B cell (primary cell): ENCODE results near the gene LPIN3. TPM values are rescaled to one million over a fixed set of nuclear protein-coding genes. Genes with fewer than 3 reads are reported as not detected.

ENCODE experiments used
- ATAC-seq: fragments of 200-7000 bp; cut with Tn5 transposase; one replicate; pipeline ENCODE4 v1.10.0; 2021; ENCODE audit warnings: low read depth, mild to moderate bottlenecking, moderate number of reproducible peaks, moderate library complexity
- CTCF ChIA-PET: fragments of 350-600 bp; sonication (Branson Sonifier 250); formaldehyde crosslinking; loops from one replicate; lab custom pipeline; 2021; ENCODE audit warnings: antibody characterized with exemption, inconsistent platforms; lab: Charles Lee
- POLR2A ChIA-PET: fragments of 350-600 bp; sonication (Branson Sonifier 250); formaldehyde crosslinking; loops from one replicate; lab custom pipeline; 2021; ENCODE audit warnings: antibody characterized with exemption; lab: Charles Lee
- DNase-seq: peaks from one replicate; pipeline ENCODE4 v3.0.0; 2013
- H2AFZ ChIP-seq: 2 replicates; pipeline ENCODE4 v1.6.1; 2012; ENCODE audit warnings: mild to moderate bottlenecking, low read depth, low read length; ENCODE audit not compliant: insufficient read depth, poor library complexity, severe bottlenecking
- H3K27ac ChIP-seq, 2 donors: 1 replicate in 1 of 2; 2 replicates in 1 of 2; pipeline ENCODE4 v1.5.1; 2012 to 2013; ENCODE audit warnings: low read length in 2 of 2, mild to moderate bottlenecking in 2 of 2, moderate library complexity in 1 of 2
- H3K27me3 ChIP-seq, 4 experiments: fragments of 200-600 bp in 1 of 4; sonication (generic) in 1 of 4; replicated peaks in 1 of 4; 1 replicate in 2 of 4; 2 replicates in 2 of 4; pipeline versions ENCODE4 v1.6.1 to v1.7.0; 2013 to 2016; ENCODE audit warnings: low read length in 3 of 4, mild to moderate bottlenecking in 2 of 4, mixed read lengths in 1 of 4, moderate library complexity in 1 of 4; ENCODE audit not compliant: insufficient read depth in 4 of 4, control insufficient read depth in 3 of 4; ENCODE audit errors: control extremely low read depth in 1 of 4
- H3K36me3 ChIP-seq, 2 experiments: replicated peaks in 1 of 2; 1 replicate in 1 of 2; 2 replicates in 1 of 2; pipeline versions ENCODE4 v1.6.1 to v1.7.1; 2013; ENCODE audit warnings: low read length in 1 of 2; ENCODE audit not compliant: insufficient read depth in 2 of 2, control insufficient read depth in 1 of 2; ENCODE audit errors: control extremely low read depth in 1 of 2, extremely low read depth in 1 of 2
- H3K4me1 ChIP-seq, 2 donors: fragments of 200-600 bp in 1 of 2; sonication (generic) in 1 of 2; 1 replicate in 1 of 2; 2 replicates in 1 of 2; pipeline versions ENCODE4 v1.5.1 to v1.6.1; 2013 to 2017; ENCODE audit warnings: low read length in 2 of 2; ENCODE audit not compliant: control insufficient read depth in 2 of 2, insufficient read depth in 2 of 2
- H3K4me2 ChIP-seq: replicated peaks from 2 replicates; pipeline ENCODE3; 2012; ENCODE audit warnings: mild to moderate bottlenecking, low read depth, low read length; ENCODE audit not compliant: poor library complexity, severe bottlenecking
- H3K4me3 ChIP-seq, 5 experiments: fragments of 200-600 bp in 1 of 5; sonication (generic) in 1 of 5; 1 replicate in 3 of 5; 2 replicates in 2 of 5; pipeline versions ENCODE4 v1.5.1 to v1.7.0; 2011 to 2016; ENCODE audit warnings: low read length in 4 of 5, mild to moderate bottlenecking in 4 of 5, low read depth in 2 of 5, control low read depth in 1 of 5, moderate library complexity in 1 of 5; ENCODE audit not compliant: insufficient read depth in 1 of 5; ENCODE audit errors: control extremely low read depth in 1 of 5, extremely low read depth in 1 of 5
- H3K79me2 ChIP-seq: fragments of 200-600 bp; sonication (generic); one replicate; pipeline ENCODE4 v1.6.0; 2016; ENCODE audit warnings: low read length; ENCODE audit not compliant: control insufficient read depth, insufficient read depth
- H3K9ac ChIP-seq: fragments of 200-600 bp; sonication (generic); 2 replicates; pipeline ENCODE4 v1.6.1; 2017; ENCODE audit warnings: mild to moderate bottlenecking, low read length, moderate library complexity
- H3K9me3 ChIP-seq, 3 donors: one replicate each; pipeline versions ENCODE4 v1.6.1 to v1.7.1; 2013; ENCODE audit warnings: low read length in 2 of 3; ENCODE audit not compliant: control insufficient read depth in 2 of 3, insufficient read depth in 1 of 3; ENCODE audit errors: control extremely low read depth in 1 of 3
- H4K20me1 ChIP-seq: 2 replicates; pipeline ENCODE4 v1.6.0; 2012; ENCODE audit warnings: mild to moderate bottlenecking, low read length; ENCODE audit not compliant: insufficient read depth, control insufficient read depth, poor library complexity, severe bottlenecking
- H3K27ac Mint-ChIP-seq: one replicate; pipeline ENCODE4 v1.8.0; 2021; ENCODE audit warnings: mixed read lengths
- H3K27me3 Mint-ChIP-seq: one replicate; pipeline ENCODE4 v1.8.0; 2021; ENCODE audit warnings: mixed read lengths
- H3K4me1 Mint-ChIP-seq: one replicate; pipeline ENCODE4 v1.8.0; 2021; ENCODE audit warnings: mixed read lengths
- H3K4me3 Mint-ChIP-seq: one replicate; pipeline ENCODE4 v1.8.0; 2021; ENCODE audit warnings: mixed read lengths
- H3K9me3 Mint-ChIP-seq: one replicate; pipeline ENCODE4 v1.8.0; 2022; ENCODE audit warnings: mixed read lengths; ENCODE audit not compliant: insufficient read depth
- CTCF ChIP-seq: fragments of 200-600 bp; IDR thresholded peaks from one replicate; pipeline ENCODE4 v1.8.0; 2022; ENCODE audit warnings: antibody characterized with exemption, mild to moderate bottlenecking
- EZH2 ChIP-seq: IDR thresholded peaks from 2 replicates; pipeline ENCODE4 v1.6.1; 2012; ENCODE audit warnings: borderline replicate concordance, low read depth, mild to moderate bottlenecking, moderate library complexity, low read length; ENCODE audit not compliant: insufficient read depth, poor library complexity, severe bottlenecking
- WGBS: methylation state at CpG from one replicate; pipeline ENCODE4 v1.1.5; 2013; ENCODE audit warnings: missing lambda C conversion rate; ENCODE audit not compliant: insufficient coverage; 5-methylcytosine and 5-hydroxymethylcytosine counted together
- intact Hi-C: fragments of 100-400 bp; cut with micrococcal nuclease; formaldehyde crosslinking; loops from one replicate; pipeline ENCODE4 v1.10.0; 2022
- polyA plus RNA-seq: library from polyadenylated mRNA; depleted of rRNA; stranded (reverse); fragments of >200 nt; gene quantifications from 2 replicates; pipeline ENCODE4 v1.2.3, GENCODE V29; 2012
- total RNA-seq, 2 donors: library from RNA; stranded (reverse); fragments of 120-200 nt in 1 of 2; gene quantifications; 1 replicate in 1 of 2; 2 replicates in 1 of 2; pipeline versions ENCODE4 v1.2.3 to v1.2.4, GENCODE V29; 2013 to 2022

Gene LPIN3
- total and polyA plus RNA-seq, 2 donors (not counting 1 experiment from before 2014, with no cell fraction given) = 0.84 to 1.2 TPM

GRCh38 chr20:41403604-41404003 is 63.0 kb downstream of the LPIN3 start:
- no peak overlapping the region for H3K4me3 Mint-ChIP-seq
- no peak overlapping the region for H3K27ac Mint-ChIP-seq

DNA sequence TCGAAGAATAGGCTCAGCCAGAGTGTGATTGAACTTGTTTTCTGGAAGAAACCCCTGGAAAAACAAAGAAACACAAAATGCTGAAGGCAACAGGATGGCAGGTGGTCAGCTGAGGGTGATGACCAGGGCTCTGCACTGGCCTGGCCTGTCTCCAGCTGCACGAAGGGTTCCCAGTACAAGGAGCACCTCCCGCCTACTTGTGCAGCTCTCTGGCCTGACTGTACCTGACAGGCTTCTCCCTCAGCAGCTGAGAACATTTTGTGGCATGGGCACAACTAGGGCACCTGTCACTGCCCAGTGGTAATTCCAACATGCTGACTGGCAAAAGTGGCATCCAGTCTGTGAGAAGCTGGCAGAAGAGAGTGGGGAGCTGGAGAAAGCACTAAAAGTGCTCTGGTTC is 64.8 kb downstream of the LPIN3 start:
- H3K27ac Mint-ChIP-seq = no peak overlapping the region
- no peaks in the 10 kb centered on the region for H3K27me3 Mint-ChIP-seq
- Histone ChIP-seq H3K36me3 (peaks cover 0 to 55% of the 10 kb centered on the region in 2 experiments), H2AFZ (no peak overlapping the region), H3K27me3 (no peaks in the 10 kb centered on the region), H4K20me1 (no peaks in the 10 kb centered on the region), H3K4me1 (peaks cover 0 to 3% of the 10 kb centered on the region in 2 donors), H3K4me2 (no peak overlapping the region), H3K9ac (no peak overlapping the region), H3K27ac (no peak overlapping the region), H3K4me3 (no peak overlapping the region), H3K9me3 (no peaks in the 10 kb centered on the region), H3K79me2 (no peaks in the 10 kb centered on the region)
- intact Hi-C loops = no loop called here
- no peaks in the 10 kb centered on the region for H3K9me3 Mint-ChIP-seq
- 97% methylated on average over 2 of the region's 3 CpGs for WGBS
- ChIA-PET CTCF (no interaction called here), POLR2A (no interaction called here)
- DNase-seq = no peak
- TF ChIP-seq EZH2 (no peak), CTCF (no peak)
- H3K4me3 Mint-ChIP-seq = no peak overlapping the region
- no peak for ATAC-seq
- H3K4me1 Mint-ChIP-seq = peaks cover 3% of the 10 kb centered on the region

More at GRCh38 chr20:41403604-41404003, 63.0 kb downstream of the LPIN3 start:
- POLR2A ChIA-PET = no interaction called here
- H4K20me1 ChIP-seq = no peaks in the 10 kb centered on the region
- no peaks in the 10 kb centered on the region for H3K27me3 ChIP-seq
- H3K36me3 ChIP-seq = peaks cover 0 to 39% of the 10 kb centered on the region in 2 experiments
- CTCF ChIA-PET = no interaction called here
- no peaks in the 10 kb centered on the region for H3K9me3 ChIP-seq
- no peaks in the 10 kb centered on the region for H3K79me2 ChIP-seq
- Mint-ChIP-seq H3K27me3 (no peaks in the 10 kb centered on the region), H3K9me3 (no peaks in the 10 kb centered on the region), H3K4me1 (peaks cover 3% of the 10 kb centered on the region)
- no peak overlapping the region for H3K27ac ChIP-seq
- WGBS = 98% methylated on average over 11 of the region's 12 CpGs
- no peak overlapping the region for H3K4me2 ChIP-seq
- no peak overlapping the region for H2AFZ ChIP-seq
- TF ChIP-seq EZH2 (no peak), CTCF (no peak)
- intact Hi-C loops = no loop called here
- no peak for ATAC-seq
- DNase-seq = no peak
- no peak overlapping the region for H3K9ac ChIP-seq
- H3K4me1 ChIP-seq = peaks cover 0 to 3% of the 10 kb centered on the region in 2 donors
- no peak overlapping the region for H3K4me3 ChIP-seq
